KMS-11 (cell line): Measurements from ENCODE around the gene PARD6G.
"Not testable (repeated sequence)": the region's sequence is repeated elsewhere in the genome, so short reads cannot be mapped to it uniquely, and the experiment has no call there.

Experiments
- H2AFZ ChIP-seq: fragments of 200-600 bp; sonication (generic); 2 replicates; pipeline ENCODE4 v1.6.1; 2016; ENCODE audit warnings: antibody characterized with exemption, mixed run types, low read depth
- H3K27ac ChIP-seq: fragments of 200-600 bp; sonication (generic); 2 replicates; pipeline ENCODE4 v1.6.1; 2016; ENCODE audit warnings: mild to moderate bottlenecking, mixed run types
- H3K27me3 ChIP-seq: fragments of 200-600 bp; sonication (generic); 2 replicates; pipeline ENCODE4 v1.6.1; 2017; ENCODE audit warnings: mild to moderate bottlenecking, low read depth, mixed run types, moderate library complexity; ENCODE audit not compliant: insufficient read depth
- H3K36me3 ChIP-seq: fragments of 200-600 bp; sonication (generic); 2 replicates; pipeline ENCODE4 v1.6.1; 2017; ENCODE audit warnings: mild to moderate bottlenecking, mixed run types; ENCODE audit not compliant: insufficient read depth
- H3K4me1 ChIP-seq: fragments of 200-600 bp; sonication (generic); 2 replicates; pipeline ENCODE4 v1.6.1; 2016; ENCODE audit warnings: mild to moderate bottlenecking, low read depth, mixed run types; ENCODE audit not compliant: poor library complexity, severe bottlenecking
- H3K4me2 ChIP-seq: fragments of 200-600 bp; sonication (generic); 2 replicates; pipeline ENCODE4 v1.7.0; 2016; ENCODE audit warnings: mild to moderate bottlenecking, mixed run types
- H3K4me3 ChIP-seq: fragments of 200-600 bp; sonication (generic); IDR thresholded peaks from 2 replicates; pipeline ENCODE4 v1.6.1; 2017; ENCODE audit warnings: low read depth, low read length, mixed read lengths; ENCODE audit not compliant: insufficient read depth
- H3K79me2 ChIP-seq: fragments of 200-600 bp; sonication (generic); 2 replicates; pipeline ENCODE4 v1.6.1; 2016; ENCODE audit warnings: low read depth, mixed run types; ENCODE audit not compliant: insufficient read depth
- H3K9ac ChIP-seq: fragments of 200-600 bp; sonication (generic); 2 replicates; pipeline ENCODE4 v1.6.1; 2016; ENCODE audit warnings: mild to moderate bottlenecking, mixed run types
- H4K20me1 ChIP-seq: fragments of 200-600 bp; sonication (generic); 2 replicates; pipeline ENCODE4 v1.6.1; 2016; ENCODE audit warnings: mild to moderate bottlenecking, mixed run types; ENCODE audit not compliant: insufficient read depth
- TF ChIP-seq, protein P1 (sequence below): fragments of 200-600 bp; sonication (generic); conservative IDR thresholded peaks from 2 replicates; pipeline ENCODE4 v1.6.1; 2017; ENCODE audit warnings: low read depth, mild to moderate bottlenecking, antibody characterized with exemption, low read length, moderate library complexity, mixed read lengths

Gene PARD6G

DNA sequence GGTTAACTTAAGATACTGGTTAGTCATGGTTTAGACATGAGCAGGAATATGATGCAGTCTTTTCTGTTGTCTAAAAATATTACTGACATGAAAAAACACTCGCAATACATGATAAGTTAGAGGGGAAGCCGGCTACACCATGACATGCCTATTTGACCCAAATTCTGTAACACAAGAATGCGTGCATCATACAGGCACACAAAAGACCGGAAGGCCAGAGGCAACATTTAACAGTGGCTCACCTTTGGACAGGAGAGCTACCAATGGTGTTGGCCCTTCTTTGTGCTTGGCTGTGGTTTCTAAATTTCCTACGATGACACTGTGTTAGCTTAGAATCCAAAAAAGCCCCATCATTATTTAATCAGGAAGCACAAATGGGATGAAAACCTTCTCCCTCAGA, 4.1 kb downstream of the PARD6G start:
- no peak overlapping the region for H3K4me2 ChIP-seq
- H3K27ac ChIP-seq: no peak overlapping the region
- H4K20me1 ChIP-seq: no peaks in the 10 kb centered on the region
- no peak overlapping the region for H3K9ac ChIP-seq
- no peaks in the 10 kb centered on the region for H3K79me2 ChIP-seq
- H3K4me1 ChIP-seq: peaks cover 4% of the 10 kb centered on the region
- H2AFZ ChIP-seq: no peak overlapping the region
- no peaks in the 10 kb centered on the region for H3K27me3 ChIP-seq
- H3K36me3 ChIP-seq: no peaks in the 10 kb centered on the region
- no peak overlapping the region for H3K4me3 ChIP-seq
- TF ChIP-seq, protein P1, sequence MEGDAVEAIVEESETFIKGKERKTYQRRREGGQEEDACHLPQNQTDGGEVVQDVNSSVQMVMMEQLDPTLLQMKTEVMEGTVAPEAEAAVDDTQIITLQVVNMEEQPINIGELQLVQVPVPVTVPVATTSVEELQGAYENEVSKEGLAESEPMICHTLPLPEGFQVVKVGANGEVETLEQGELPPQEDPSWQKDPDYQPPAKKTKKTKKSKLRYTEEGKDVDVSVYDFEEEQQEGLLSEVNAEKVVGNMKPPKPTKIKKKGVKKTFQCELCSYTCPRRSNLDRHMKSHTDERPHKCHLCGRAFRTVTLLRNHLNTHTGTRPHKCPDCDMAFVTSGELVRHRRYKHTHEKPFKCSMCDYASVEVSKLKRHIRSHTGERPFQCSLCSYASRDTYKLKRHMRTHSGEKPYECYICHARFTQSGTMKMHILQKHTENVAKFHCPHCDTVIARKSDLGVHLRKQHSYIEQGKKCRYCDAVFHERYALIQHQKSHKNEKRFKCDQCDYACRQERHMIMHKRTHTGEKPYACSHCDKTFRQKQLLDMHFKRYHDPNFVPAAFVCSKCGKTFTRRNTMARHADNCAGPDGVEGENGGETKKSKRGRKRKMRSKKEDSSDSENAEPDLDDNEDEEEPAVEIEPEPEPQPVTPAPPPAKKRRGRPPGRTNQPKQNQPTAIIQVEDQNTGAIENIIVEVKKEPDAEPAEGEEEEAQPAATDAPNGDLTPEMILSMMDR: no peak

DNA sequence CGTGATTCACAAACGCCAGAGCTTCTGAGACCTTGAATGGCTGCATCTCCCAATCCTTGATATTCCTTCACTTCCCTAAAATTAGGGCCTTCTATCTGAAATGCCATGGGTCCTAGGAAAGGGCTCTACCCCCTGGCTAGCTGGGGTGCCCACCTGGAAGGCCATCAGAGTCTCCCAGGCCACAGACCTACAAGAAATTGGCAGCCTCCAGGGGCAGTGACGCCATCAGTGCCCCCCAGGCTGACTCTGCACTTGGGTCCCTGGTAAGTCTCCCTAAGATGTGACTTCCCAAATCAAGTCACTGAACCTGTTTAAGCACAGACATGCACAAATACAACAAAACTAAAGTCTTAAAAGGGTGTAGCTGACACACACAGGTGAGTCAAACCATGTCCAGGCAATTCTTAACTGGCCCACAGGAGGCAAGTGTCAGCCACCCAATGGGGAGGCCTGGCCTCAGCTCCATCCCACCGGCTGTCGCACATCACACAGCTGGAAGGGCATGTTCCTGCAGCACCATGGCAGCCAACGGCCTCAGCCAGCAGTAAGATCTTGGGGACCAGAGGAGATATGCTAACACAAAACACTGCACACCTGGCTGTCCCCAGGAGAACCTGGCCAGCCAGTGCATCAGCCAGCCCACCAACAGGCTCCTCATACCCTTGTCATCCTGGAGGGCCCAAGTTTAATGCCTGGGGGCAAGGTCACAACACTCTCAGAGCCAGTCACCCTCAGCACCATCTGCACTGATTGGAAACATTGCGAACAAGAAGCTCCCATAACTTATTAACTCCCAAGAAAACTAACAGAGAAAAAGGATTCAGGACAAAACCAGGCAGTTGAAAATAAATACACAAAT, 5.2 kb downstream of the PARD6G start:
- Histone ChIP-seq H4K20me1 (no peaks in the 10 kb centered on the region), H2AFZ (no peak overlapping the region), H3K4me1 (no peaks in the 10 kb centered on the region), H3K27ac (no peak overlapping the region), H3K9ac (no peak overlapping the region), H3K27me3 (no peaks in the 10 kb centered on the region), H3K79me2 (no peaks in the 10 kb centered on the region), H3K36me3 (no peaks in the 10 kb centered on the region), H3K4me2 (no peak overlapping the region), H3K4me3 (no peak overlapping the region)
- TF ChIP-seq, protein P1: no peak

DNA sequence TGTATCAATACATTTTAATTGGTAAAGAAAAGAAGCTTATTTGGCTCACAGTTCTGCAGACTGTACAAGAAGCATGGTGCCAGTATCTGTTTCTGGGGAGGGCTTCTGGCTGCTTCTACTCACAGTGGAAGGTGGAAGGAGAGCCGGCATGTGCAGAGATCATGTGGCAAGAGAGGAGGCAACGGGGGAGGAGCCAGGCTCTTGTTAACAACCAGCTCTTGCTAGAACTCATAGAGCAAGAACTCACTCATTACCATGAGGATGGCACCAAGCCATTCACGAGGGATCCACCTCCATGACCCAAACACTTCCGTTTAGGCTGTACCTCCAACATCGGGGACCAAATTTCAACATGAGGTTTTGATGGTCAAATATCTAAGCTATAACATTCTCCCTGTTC, 7.5 kb downstream of the PARD6G start:
- no peaks in the 10 kb centered on the region for H3K36me3 ChIP-seq
- no peak overlapping the region for H3K27ac ChIP-seq
- no peak overlapping the region for H2AFZ ChIP-seq
- no peaks in the 10 kb centered on the region for H4K20me1 ChIP-seq
- H3K79me2 ChIP-seq: no peaks in the 10 kb centered on the region
- H3K27me3 ChIP-seq: no peaks in the 10 kb centered on the region
- no peak overlapping the region for H3K9ac ChIP-seq
- TF ChIP-seq, protein P1: no peak
- H3K4me1 ChIP-seq: no peaks in the 10 kb centered on the region
- no peak overlapping the region for H3K4me3 ChIP-seq
- H3K4me2 ChIP-seq: no peak overlapping the region

DNA sequence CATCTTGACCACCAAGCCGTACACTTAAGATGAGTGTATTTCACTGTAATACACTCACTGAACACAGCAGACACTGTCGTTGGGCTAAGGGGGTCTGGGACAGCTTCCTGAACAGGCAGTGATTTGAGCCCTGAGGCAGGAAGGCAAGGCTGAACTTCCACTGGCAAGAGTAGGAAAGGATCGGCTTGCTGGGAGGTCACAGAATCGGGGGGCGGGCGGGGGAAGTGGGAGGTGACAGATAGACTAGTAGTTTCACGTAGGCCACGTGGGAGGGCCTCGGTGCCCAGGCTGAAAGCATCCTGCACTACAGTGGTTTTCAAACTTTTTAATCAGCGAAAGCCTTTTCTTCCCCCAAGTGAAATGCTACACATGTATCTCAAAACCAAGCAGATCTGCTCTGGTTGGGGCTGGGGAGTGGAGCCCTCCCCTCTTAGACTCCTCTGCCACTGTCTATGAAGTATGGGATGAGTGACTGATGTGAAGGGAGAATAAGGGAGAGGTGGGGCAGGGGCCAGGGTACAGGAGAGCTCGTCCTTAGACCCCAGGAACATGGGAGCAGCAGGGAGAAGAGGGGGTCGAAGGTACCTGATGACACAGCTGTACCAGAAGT, 8.6 kb downstream of the PARD6G start:
- TF ChIP-seq, protein P1: no peak
- Histone ChIP-seq H3K27ac (no peak overlapping the region), H3K4me3 (no peak overlapping the region), H3K4me2 (no peak overlapping the region), H3K4me1 (no peaks in the 10 kb centered on the region), H3K36me3 (no peaks in the 10 kb centered on the region), H4K20me1 (no peaks in the 10 kb centered on the region), H3K79me2 (no peaks in the 10 kb centered on the region), H3K27me3 (no peaks in the 10 kb centered on the region), H2AFZ (no peak overlapping the region), H3K9ac (no peak overlapping the region)

DNA sequence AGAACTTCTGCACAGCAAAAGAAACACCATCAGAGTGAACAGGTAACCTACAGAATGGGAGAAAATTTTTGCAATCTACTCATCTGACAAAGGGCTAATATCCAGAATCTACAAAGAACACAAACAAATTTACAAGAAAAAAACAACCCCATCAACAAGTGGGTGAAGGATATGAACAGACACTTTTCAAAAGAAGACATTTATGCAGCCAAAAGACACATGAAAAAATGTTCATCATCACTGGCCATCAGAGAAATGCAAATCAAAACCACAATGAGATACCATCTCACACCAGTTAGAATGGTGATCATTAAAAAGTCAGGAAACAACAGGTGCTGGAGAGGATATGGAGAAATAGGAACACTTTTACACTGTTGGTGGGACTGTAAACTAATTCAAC, 9.8 kb downstream of the PARD6G start:
- H4K20me1 ChIP-seq, H3K36me3 ChIP-seq: not testable (repeated sequence)

More for the DNA sequence above, 9.8 kb downstream of the PARD6G start:
- not testable (repeated sequence) for H3K27ac ChIP-seq, H3K9ac ChIP-seq, H3K4me3 ChIP-seq, H3K79me2 ChIP-seq, H2AFZ ChIP-seq, H3K27me3 ChIP-seq, H3K4me2 ChIP-seq, H3K4me1 ChIP-seq
